SH-SY5Y (cell line): ENCODE data around the gene CIBAR2.

Source experiments
- GATA2 ChIP-seq: IDR thresholded peaks from 2 replicates; pipeline ENCODE4 v1.6.1; 2011; ENCODE audit warnings: mild to moderate bottlenecking, low read depth, low read length
- GATA3 ChIP-seq: IDR thresholded peaks from 2 replicates; pipeline ENCODE4 v1.6.1; 2011; ENCODE audit warnings: low read depth, mild to moderate bottlenecking, low read length, moderate library complexity

GRCh38 chr16:85067024-85067423 lies 45.2 kb downstream of the CIBAR2 start:
- TF ChIP-seq GATA3: no peak
- TF ChIP-seq GATA2: no peak
